ENCODE data around the gene S100A3.
"Not testable (repeated sequence)": the region's sequence is repeated elsewhere in the genome, so short reads cannot be mapped to it uniquely, and the experiment has no call there.

- not testable (repeated sequence) for TF ChIP-seq CTCF, POLR2AphosphoS5 (IDR thresholded peaks at IDR 0.05)
Observed at GRCh38 chr1:153588033-153588432, 39.0 kb upstream of the S100A3 start.

Data from gastroesophageal sphincter (tissue), 3 donors.